H1 (cell line): ENCODE data around the gene CNFN. TPM values are rescaled to one million over a fixed set of nuclear protein-coding genes. Genes with fewer than 3 reads are reported as not detected.
A peak's percentile ranks its signal among the peaks of the same experiment; 100 is the strongest.

Experiments used
- CTCF ChIA-PET: fragments of 300-600 bp; sonication (Branson Sonifier 250); formaldehyde crosslinking; loops from one replicate; lab custom pipeline; 2021; ENCODE audit not compliant: partially characterized antibody; lab: Charles Lee
- POLR2A ChIA-PET: fragments of 300-600 bp; sonication (Branson Sonifier 250); formaldehyde crosslinking; loops from one replicate; lab custom pipeline; 2021; ENCODE audit warnings: inconsistent platforms; ENCODE audit not compliant: partially characterized antibody; lab: Charles Lee
- DNase-seq, 2 experiments: peaks; one replicate each; pipeline versions ENCODE4 v3.0.0 to v3.0.0-alpha.2; 2010 to 2022; ENCODE audit warnings: low spot score in 2 of 2, low read depth in 1 of 2, mixed read lengths in 1 of 2
- FAIRE-seq: peaks from 2 replicates; lab custom pipeline; 2011; peaks lifted over from hg19 to GRCh38; lab: Jason Lieb, UNC
- H2AFZ ChIP-seq: 2 replicates; pipeline ENCODE4 v1.8.1; 2012; ENCODE audit warnings: low read length, inconsistent platforms
- H2AK5ac ChIP-seq: 2 replicates; pipeline ENCODE4 v1.6.1; 2013; ENCODE audit warnings: low read depth, low read length
- H2BK120ac ChIP-seq: replicated peaks from 2 replicates; pipeline ENCODE3; 2013; ENCODE audit warnings: low read depth, low read length, inconsistent platforms
- H2BK12ac ChIP-seq: 2 replicates; pipeline ENCODE4 v1.6.1; 2013; ENCODE audit warnings: low read depth, low read length
- H2BK15ac ChIP-seq: 2 replicates; pipeline ENCODE4 v1.6.1; 2013; ENCODE audit warnings: low read length
- H2BK20ac ChIP-seq: 2 replicates; pipeline ENCODE4 v1.6.1; 2013; ENCODE audit warnings: low read length
- H2BK5ac ChIP-seq: 2 replicates; pipeline ENCODE4 v1.6.1; 2013; ENCODE audit warnings: low read depth, low read length
- H3K14ac ChIP-seq: 2 replicates; pipeline ENCODE4 v1.6.1; 2013; ENCODE audit warnings: inconsistent platforms; ENCODE audit not compliant: insufficient read length
- H3K18ac ChIP-seq: 2 replicates; pipeline ENCODE4 v1.6.1; 2013; ENCODE audit warnings: low read length; ENCODE audit errors: extremely low read depth
- H3K23ac ChIP-seq: 2 replicates; pipeline ENCODE4 v1.6.1; 2013; ENCODE audit warnings: inconsistent platforms; ENCODE audit not compliant: insufficient read length
- H3K23me2 ChIP-seq: 2 replicates; pipeline ENCODE4 v1.6.1; 2013; ENCODE audit warnings: low read depth, low read length
- H3K27ac ChIP-seq: 2 replicates; pipeline ENCODE4 v1.6.1; 2011; ENCODE audit warnings: low read depth, low read length, inconsistent platforms
- H3K27me3 ChIP-seq, 4 experiments: replicated peaks in 1 of 4; 1 replicate in 1 of 4; 2 replicates in 3 of 4; pipeline versions ENCODE4 v1.6.1 to v1.8.1; 2011 to 2013; ENCODE audit warnings: low read length in 3 of 4, mild to moderate bottlenecking in 3 of 4, inconsistent platforms in 2 of 4, mixed read lengths in 2 of 4, moderate library complexity in 1 of 4; ENCODE audit not compliant: control insufficient read depth in 3 of 4, insufficient read depth in 3 of 4; ENCODE audit errors: extremely low read depth in 1 of 4
- H3K36me3 ChIP-seq, 4 experiments: 2 replicates each; pipeline versions ENCODE4 v1.6.1 to v1.8.1; 2011 to 2013; ENCODE audit warnings: mild to moderate bottlenecking in 4 of 4, low read length in 3 of 4, moderate library complexity in 2 of 4, control low read depth in 1 of 4, inconsistent platforms in 1 of 4; ENCODE audit not compliant: insufficient read depth in 4 of 4, control insufficient read depth in 2 of 4
- H3K4ac ChIP-seq: replicated peaks from 2 replicates; pipeline ENCODE3; 2013; ENCODE audit warnings: low read length, low read depth, mixed read lengths, inconsistent platforms; ENCODE audit not compliant: insufficient read length
- H3K4me1 ChIP-seq, 4 experiments: replicated peaks in 1 of 4; 1 replicate in 1 of 4; 2 replicates in 3 of 4; pipeline versions ENCODE4 v1.6.1 to v1.8.1; 2011 to 2013; ENCODE audit warnings: low read length in 3 of 4, inconsistent platforms in 2 of 4, mixed read lengths in 1 of 4; ENCODE audit not compliant: insufficient read depth in 4 of 4, control insufficient read depth in 3 of 4
- H3K4me2 ChIP-seq, 2 experiments: 2 replicates each; pipeline versions ENCODE4 v1.6.1 to v1.8.1; 2011 to 2013; ENCODE audit warnings: low read depth in 2 of 2, low read length in 2 of 2, control low read depth in 1 of 2, inconsistent platforms in 1 of 2, mild to moderate bottlenecking in 1 of 2; ENCODE audit not compliant: insufficient read depth in 1 of 2
- H3K4me3 ChIP-seq, 4 experiments: fragments of 200-600, 300-600 bp in 1 of 4; sonication (generic), shearing (Covaris generic), sonication (Bioruptor Twin) in 1 of 4; 2 replicates each; pipeline versions ENCODE4 v1.5.1 to v1.8.1; 2011 to 2016; ENCODE audit warnings: low read length in 4 of 4, low read depth in 3 of 4, control low read depth in 2 of 4, inconsistent platforms in 2 of 4, mild to moderate bottlenecking in 2 of 4, mixed read lengths in 1 of 4, moderate library complexity in 1 of 4; ENCODE audit not compliant: insufficient read depth in 2 of 4; ENCODE audit errors: extremely low read depth in 1 of 4
- H3K56ac ChIP-seq: replicated peaks from 2 replicates; pipeline ENCODE3; 2013; ENCODE audit warnings: low read depth, mild to moderate bottlenecking, mixed read lengths, low read length, inconsistent platforms; ENCODE audit not compliant: insufficient read length
- H3K79me1 ChIP-seq: 2 replicates; pipeline ENCODE4 v1.6.1; 2013; ENCODE audit warnings: low read depth, low read length, control low read depth
- H3K79me2 ChIP-seq, 2 experiments: 2 replicates each; pipeline versions ENCODE4 v1.6.1 to v1.8.1; 2012 to 2013; ENCODE audit warnings: low read length in 2 of 2, mild to moderate bottlenecking in 2 of 2, inconsistent platforms in 1 of 2; ENCODE audit not compliant: insufficient read depth in 2 of 2, control insufficient read depth in 1 of 2
- H3K9ac ChIP-seq, 4 experiments: replicated peaks in 1 of 4; 1 replicate in 1 of 4; 2 replicates in 3 of 4; pipeline versions ENCODE4 v1.6.1 to v1.8.1; 2011 to 2013; ENCODE audit warnings: low read depth in 3 of 4, low read length in 3 of 4, control low read depth in 2 of 4, mild to moderate bottlenecking in 2 of 4, moderate library complexity in 2 of 4, inconsistent platforms in 1 of 4; ENCODE audit errors: extremely low read depth in 1 of 4
- H3K9me3 ChIP-seq, 2 experiments: 2 replicates each; pipeline versions ENCODE4 v1.6.1 to v1.8.1; 2012 to 2013; ENCODE audit warnings: mild to moderate bottlenecking in 2 of 2, moderate library complexity in 2 of 2, control low read depth in 1 of 2, inconsistent platforms in 1 of 2, low read depth in 1 of 2, low read length in 1 of 2, mixed read lengths in 1 of 2; ENCODE audit not compliant: insufficient read depth in 2 of 2
- H4K20me1 ChIP-seq, 2 experiments: replicated peaks in 1 of 2; 2 replicates each; pipeline versions ENCODE3 to v1.8.1; 2011 to 2013; ENCODE audit warnings: inconsistent platforms in 2 of 2, low read length in 2 of 2, mild to moderate bottlenecking in 1 of 2; ENCODE audit not compliant: insufficient read depth in 2 of 2, control insufficient read depth in 1 of 2
- H4K5ac ChIP-seq: 2 replicates; pipeline ENCODE4 v1.6.1; 2013; ENCODE audit warnings: low read length, low read depth, mixed read lengths, inconsistent platforms; ENCODE audit not compliant: insufficient read length
- H4K8ac ChIP-seq: 2 replicates; pipeline ENCODE4 v1.8.0; 2013; ENCODE audit warnings: mild to moderate bottlenecking, moderate library complexity, low read length, inconsistent platforms; ENCODE audit not compliant: insufficient read depth; ENCODE audit errors: extremely low read depth
- H4K91ac ChIP-seq: replicated peaks from 2 replicates; pipeline ENCODE3; 2013; ENCODE audit warnings: low read length, mixed read lengths, inconsistent platforms; ENCODE audit not compliant: insufficient read length
- CEBPB ChIP-seq: IDR thresholded peaks from 2 replicates; pipeline ENCODE4 v1.6.1; 2012; ENCODE audit warnings: low read depth, low read length
- JUN ChIP-seq: IDR thresholded peaks from 2 replicates; pipeline ENCODE4 v1.6.1; 2011; ENCODE audit warnings: low read depth, mild to moderate bottlenecking, improper control_type of control experiment, low read length
- WGBS, 2 experiments: shearing (Covaris generic) in 1 of 2; methylation state at CpG; one replicate each; pipeline versions ENCODE4 v1.1.6 to v1.1.7; 2013 to 2015; ENCODE audit warnings: low lambda C conversion rate in 2 of 2, mixed read lengths in 2 of 2, inconsistent platforms in 1 of 2, low coverage in 1 of 2, missing lambda C conversion rate in 1 of 2; ENCODE audit not compliant: insufficient replicate concordance in 2 of 2, insufficient coverage in 1 of 2, insufficient read length in 1 of 2; ENCODE audit errors: extremely low coverage in 1 of 2, missing lambda C conversion rate in 1 of 2; 5-methylcytosine and 5-hydroxymethylcytosine counted together
- polyA plus RNA-seq, 7 experiments: library from polyadenylated mRNA; depleted of rRNA in 3 of 7; stranded (reverse) in 5 of 7; unstranded in 2 of 7; fragments of >200 nt in 5 of 7; fragments of 200-250 nt in 2 of 7; gene quantifications; 1 replicate in 5 of 7; 2 replicates in 1 of 7; 4 replicates in 1 of 7; pipeline versions ENCODE4 v1.2.1 to v1.2.3, GENCODE V29; 2011 to 2013; ENCODE audit warnings: missing spikeins in 2 of 7, mixed read lengths in 2 of 7
- total RNA-seq: library from RNA; stranded (reverse); fragmentation: NEBNext Ultra II Directional; extraction: Animal tissue kit (Norgen Biotek cat#: 25700); gene quantifications from 2 replicates; pipeline ENCODE4 v1.2.1, GENCODE V29; 2021

CNFN gene
- total and polyA plus RNA-seq, 2 of the 8 experiments (the other 6 are each of a cell fraction or from before 2014, with no cell fraction given) = 8.9 to 31.5 TPM

GRCh38 chr19:42374826-42375376 is 15.2 kb downstream of the CNFN start:
- Histone ChIP-seq H4K5ac (no peak overlapping the region), H3K27ac (no peak overlapping the region), H3K4me1 (peaks cover 6 to 15% (median 8%) of the 10 kb centered on the region in 4 experiments), H3K23ac (no peak overlapping the region), H3K56ac (no peak overlapping the region), H3K18ac (no peak overlapping the region), H2BK15ac (no peak overlapping the region), H2AK5ac (no peak overlapping the region), H2AFZ (no peak overlapping the region), H4K91ac (no peak overlapping the region), H2BK120ac (no peak overlapping the region), H3K27me3 (no peaks in the 10 kb centered on the region; a peak in 1 of 7 replicates), H3K4me2 (no peak overlapping the region), H2BK12ac (no peak overlapping the region), H3K79me2 (no peaks in the 10 kb centered on the region), H3K23me2 (no peaks in the 10 kb centered on the region; the same call in 1 of the 2 replicates), H3K14ac (no peak overlapping the region), H3K79me1 (no peaks in the 10 kb centered on the region; the same call in 1 of the 2 replicates), H3K4ac (no peak overlapping the region), H3K4me3 (no peak overlapping the region), H2BK20ac (no peak overlapping the region), H3K9me3 (no peaks in the 10 kb centered on the region), H3K36me3 (peaks cover 0 to 7% (median 0%) of the 10 kb centered on the region in 4 experiments; a peak in 3 of 8 replicates), H3K9ac (no peak overlapping the region), H4K8ac (no peak overlapping the region), H4K20me1 (no peaks in the 10 kb centered on the region), H2BK5ac (peak overlapping the region; percentile 37; the same call in 1 of the 2 replicates)
- DNase-seq (no peak), FAIRE-seq (no peak)
- ChIA-PET POLR2A (interaction anchor here (2.2 kb wide), 1 partner anchor 21 kb away, joined by 5 read pairs; no protein-coding TSS in a partner anchor), CTCF (no interaction called here)
- 99% methylated on average over 9 of the region's 11 CpGs; no CpG with 5 or more reads in 1 of the 2 experiments for whole genome bisulfite sequencing, 2 experiments
- TF ChIP-seq JUN (no peak), CEBPB (no peak)
